GM23338 (cell line): ENCODE results near the gene CDK1. TPM values are rescaled to one million over a fixed set of nuclear protein-coding genes. Genes with fewer than 3 reads are reported as not detected.

Experiments
- ATAC-seq: fragments of 200-7000 bp; cut with Tn5 transposase; 3 replicates; pipeline ENCODE4 v1.9.1; 2020
- DNase-seq: peaks from one replicate; pipeline ENCODE4 v3.0.0-alpha.2; 2015; ENCODE audit warnings: low spot score
- H2AFZ ChIP-seq: fragments of 200-600 bp; sonication (generic); 2 replicates; pipeline ENCODE4 v1.8.0; 2016; ENCODE audit warnings: antibody characterized with exemption, mild to moderate bottlenecking, moderate library complexity
- H3F3A ChIP-seq: fragments of 200-600 bp; sonication (generic); replicated peaks from 2 replicates; pipeline ENCODE4 v1.8.0; 2017; ENCODE audit warnings: antibody characterized with exemption, mixed run types, low read depth
- H3K27ac ChIP-seq: fragments of 200-600 bp; sonication (generic); 2 replicates; pipeline ENCODE4 v1.6.1; 2016; ENCODE audit warnings: low read depth
- H3K27me3 ChIP-seq: fragments of 200-600 bp; sonication (generic); 2 replicates; pipeline ENCODE4 v1.8.0; 2016; ENCODE audit warnings: mild to moderate bottlenecking, mixed run types, moderate library complexity; ENCODE audit not compliant: insufficient read depth
- H3K36me3 ChIP-seq: fragments of 200-600 bp; sonication (generic); 2 replicates; pipeline ENCODE4 v1.8.0; 2016; ENCODE audit warnings: mild to moderate bottlenecking; ENCODE audit not compliant: insufficient read depth
- H3K4me1 ChIP-seq: fragments of 200-600 bp; sonication (generic); 2 replicates; pipeline ENCODE4 v1.8.0; 2016; ENCODE audit warnings: mild to moderate bottlenecking, moderate library complexity; ENCODE audit not compliant: insufficient read depth
- H3K4me2 ChIP-seq: fragments of 200-600 bp; sonication (generic); 2 replicates; pipeline ENCODE4 v1.7.1; 2017; ENCODE audit warnings: mixed run types
- H3K4me3 ChIP-seq: fragments of 200-600 bp; sonication (generic); 2 replicates; pipeline ENCODE4 v1.6.1; 2016; ENCODE audit warnings: mixed run types
- H3K79me2 ChIP-seq: fragments of 200-600 bp; sonication (generic); replicated peaks from 2 replicates; pipeline ENCODE4 v1.8.0; 2017; ENCODE audit warnings: mild to moderate bottlenecking; ENCODE audit not compliant: insufficient read depth
- H3K9me2 ChIP-seq: fragments of 200-600 bp; sonication (generic); 2 replicates; pipeline ENCODE4 v1.8.0; 2017; ENCODE audit not compliant: insufficient read depth
- H4K20me1 ChIP-seq: fragments of 200-600 bp; sonication (generic); replicated peaks from 2 replicates; pipeline ENCODE4 v1.8.0; 2017; ENCODE audit warnings: mild to moderate bottlenecking; ENCODE audit not compliant: insufficient read depth
- H3K27ac Mint-ChIP-seq: 2 replicates; pipeline ENCODE4 v1.8.0; 2020; ENCODE audit warnings: inconsistent platforms, mild to moderate bottlenecking, moderate library complexity, mixed read lengths
- H3K27me3 Mint-ChIP-seq: 3 replicates; pipeline ENCODE4 v1.8.0; 2022; ENCODE audit warnings: low read depth, mild to moderate bottlenecking, moderate library complexity, mixed read lengths, inconsistent platforms; ENCODE audit not compliant: insufficient read depth, poor library complexity
- H3K36me3 Mint-ChIP-seq: 3 replicates; pipeline ENCODE4 v1.8.0; 2021; ENCODE audit warnings: low read depth, mild to moderate bottlenecking, inconsistent platforms, moderate library complexity, mixed read lengths
- H3K4me1 Mint-ChIP-seq: 3 replicates; pipeline ENCODE4 v1.8.0; 2020; ENCODE audit warnings: mild to moderate bottlenecking, inconsistent platforms, mixed read lengths
- H3K4me3 Mint-ChIP-seq: 3 replicates; pipeline ENCODE4 v1.8.0; 2021; ENCODE audit warnings: moderate library complexity, mild to moderate bottlenecking, inconsistent platforms, mixed read lengths
- H3K9me3 Mint-ChIP-seq: 3 replicates; pipeline ENCODE4 v1.8.0; 2020; ENCODE audit warnings: moderate library complexity, mild to moderate bottlenecking, inconsistent platforms, mixed read lengths
- CREB1 ChIP-seq: fragments of 250-450 bp; sonication (Bioruptor Pico); IDR thresholded peaks from 2 replicates; pipeline ENCODE4 v1.5.0; 2020; ENCODE audit warnings: low read depth, mild to moderate bottlenecking, moderate library complexity
- CTCF ChIP-seq, 2 experiments: fragments of 200-600 bp in 1 of 2; sonication (generic) in 1 of 2; conservative IDR thresholded peaks; 2 replicates each; pipeline versions ENCODE4 v1.5.1 to v1.6.1; 2016 to 2017; ENCODE audit warnings: antibody characterized with exemption in 2 of 2, low read depth in 2 of 2, mild to moderate bottlenecking in 2 of 2, moderate library complexity in 1 of 2
- ETS1 ChIP-seq: IDR thresholded peaks from 2 replicates; pipeline ENCODE4 v1.6.1; 2016; ENCODE audit warnings: antibody characterized with exemption
- EZH2 ChIP-seq: fragments of 200-600 bp; sonication (generic); IDR thresholded peaks from one replicate; pipeline ENCODE4 v1.8.0; 2017; ENCODE audit warnings: antibody characterized with exemption, mild to moderate bottlenecking, low read depth; ENCODE audit not compliant: unreplicated experiment
- EZH2phosphoT487 ChIP-seq: fragments of 200-600 bp; sonication (generic); IDR thresholded peaks from one replicate; pipeline ENCODE4 v1.8.1; 2018; ENCODE audit warnings: antibody characterized with exemption; ENCODE audit not compliant: unreplicated experiment
- JUNB ChIP-seq: IDR thresholded peaks from one replicate; pipeline ENCODE4 v1.6.1; 2016; ENCODE audit warnings: antibody characterized with exemption; ENCODE audit not compliant: unreplicated experiment
- NANOG ChIP-seq: IDR thresholded peaks from 2 replicates; pipeline ENCODE4 v1.6.1; 2016; ENCODE audit warnings: antibody characterized with exemption, borderline replicate concordance
- POLR2AphosphoS5 ChIP-seq: IDR thresholded peaks from 2 replicates; pipeline ENCODE4 v1.6.1; 2016; ENCODE audit warnings: antibody characterized with exemption, low read depth
- REST ChIP-seq: IDR thresholded peaks from one replicate; pipeline ENCODE4 v1.6.1; 2018; ENCODE audit warnings: antibody characterized with exemption; ENCODE audit not compliant: unreplicated experiment
- STAT1 ChIP-seq: IDR thresholded peaks from one replicate; pipeline ENCODE4 v1.6.1; 2016; ENCODE audit warnings: antibody characterized with exemption; ENCODE audit not compliant: unreplicated experiment
- ZNF114 ChIP-seq: fragments of 250-450 bp; sonication (Bioruptor Pico); IDR thresholded peaks from 2 replicates; pipeline ENCODE4 v1.5.0; 2020; ENCODE audit warnings: mild to moderate bottlenecking, moderate library complexity
- ZNF331 ChIP-seq: fragments of 250-450 bp; sonication (Bioruptor Pico); IDR thresholded peaks from 2 replicates; pipeline ENCODE4 v1.5.0; 2020; ENCODE audit warnings: low read depth, mild to moderate bottlenecking, moderate library complexity
- ZNF462 ChIP-seq: fragments of 250-450 bp; sonication (Bioruptor Pico); IDR thresholded peaks from 2 replicates; pipeline ENCODE4 v1.5.0; 2020; ENCODE audit warnings: mild to moderate bottlenecking, moderate library complexity
- polyA plus RNA-seq: library from polyadenylated mRNA; unstranded; fragments of >200 nt; fragmentation: Nextera tagmentation; extraction: Ambion mirVana; gene quantifications from 2 replicates; pipeline ENCODE4 v1.2.1, GENCODE V29; 2016
- total RNA-seq: library from RNA; depleted of rRNA; stranded (reverse); fragments of >200 nt; shearing (Covaris generic); gene quantifications from 2 replicates; pipeline ENCODE4 v1.2.3, GENCODE V29; 2014

The CDK1 gene
- total and polyA plus RNA-seq, 2 experiments from 2014 or later, result 165 to 166 TPM

GRCh38 chr10:60834401-60834800 is 56.1 kb downstream of the CDK1 start:
- H3K27me3 ChIP-seq, result no peaks in the 10 kb centered on the region
- ATAC-seq (no peak), DNase-seq (no peak)
- no peaks in the 10 kb centered on the region for H4K20me1 ChIP-seq
- H3K4me2 ChIP-seq, result no peak overlapping the region
- no peaks in the 10 kb centered on the region for H3K27me3 Mint-ChIP-seq
- TF ChIP-seq ETS1 (no peak), EZH2 (no peak), STAT1 (no peak), CREB1 (CRISPR knock-in tag) (no peak), JUNB (no peak), ZNF462 (no peak), REST (no peak), POLR2AphosphoS5 (no peak), CTCF (conservative IDR thresholded peaks at IDR 0.05; ENCODE audit: low read depth in 2 of 2) (no peak), EZH2phosphoT487 (no peak), ZNF331 (CRISPR knock-in tag) (no peak), NANOG (no peak), ZNF114 (CRISPR knock-in tag) (no peak)
- no peaks in the 10 kb centered on the region for H3K4me1 ChIP-seq
- H3K9me2 ChIP-seq, result no peaks in the 10 kb centered on the region
- H3K36me3 Mint-ChIP-seq, result no peaks in the 10 kb centered on the region
- no peaks in the 10 kb centered on the region for H3K36me3 ChIP-seq
- no peaks in the 10 kb centered on the region for H3K79me2 ChIP-seq
- no peaks in the 10 kb centered on the region for H3K9me3 Mint-ChIP-seq
- no peak overlapping the region for H3K27ac Mint-ChIP-seq
- H3K4me1 Mint-ChIP-seq, result no peaks in the 10 kb centered on the region
- H3K4me3 Mint-ChIP-seq, result no peak overlapping the region
- H3K4me3 ChIP-seq, result no peak overlapping the region
- no peak overlapping the region for H3K27ac ChIP-seq
- no peaks in the 10 kb centered on the region for H3F3A ChIP-seq
- no peak overlapping the region for H2AFZ ChIP-seq
